22Rv1 (cell line): Measurements from ENCODE around the gene E2F2.

ENCODE experiments used
- CTCF ChIP-seq: fragments of 450-650 bp; IDR thresholded peaks from 2 replicates; pipeline ENCODE4 v1.5.1; 2017; ENCODE audit warnings: mild to moderate bottlenecking
- ZFX ChIP-seq: fragments of 450-650 bp; IDR thresholded peaks from 2 replicates; pipeline ENCODE4 v1.6.1; 2017; ENCODE audit warnings: antibody characterized with exemption, borderline replicate concordance

DNA sequence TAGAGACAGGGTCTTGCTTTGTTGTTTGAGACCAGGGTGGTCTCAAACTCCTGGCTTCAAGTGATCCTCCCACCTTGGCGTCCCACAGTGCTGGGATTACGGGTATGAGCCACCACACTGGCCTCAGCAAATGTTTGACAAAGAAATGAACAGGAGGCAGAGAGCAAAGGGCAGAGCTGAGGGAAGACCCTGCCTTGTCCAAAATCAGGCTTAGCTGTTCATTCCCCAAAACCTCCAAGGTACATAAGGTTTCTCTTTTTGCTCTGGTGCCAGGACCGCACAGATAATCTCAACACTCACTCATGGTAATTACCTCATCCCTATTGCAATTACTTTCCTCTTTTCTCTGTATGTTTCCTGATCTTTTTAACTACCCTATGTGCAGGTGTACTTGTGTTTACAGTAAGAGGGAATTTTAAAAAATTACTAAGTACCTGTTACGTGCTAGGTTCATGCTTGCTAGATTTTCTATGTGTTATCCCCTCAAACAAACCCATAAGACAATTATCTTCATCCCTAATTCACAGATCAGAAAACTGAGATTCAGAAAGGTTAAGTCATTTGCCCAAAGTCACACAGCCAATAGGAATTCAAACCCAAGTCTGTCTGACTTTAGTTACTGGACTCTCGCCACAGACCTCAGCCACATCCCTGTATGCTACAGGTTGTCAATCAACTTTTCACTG, 58.5 kb downstream of the E2F2 start:
- no peak for TF ChIP-seq CTCF
- no peak for TF ChIP-seq ZFX
